Stimulated activated CD4-positive, alpha-beta T cell treated with anti-CD3 and anti-CD28 coated beads, Interleukin-15, amount 100 ng/mL, for 1 hour (primary cell): ENCODE results near the gene GNPAT.
A peak's percentile ranks its signal among the peaks of the same experiment; 100 is the strongest.
"Not testable (repeated sequence)": the region's sequence is repeated elsewhere in the genome, so short reads cannot be mapped to it uniquely, and the experiment has no call there.

Source experiments
- DNase-seq, 2 donors: peaks; one replicate each; pipeline ENCODE4 v3.0.0-alpha.2; 2020; ENCODE audit warnings: low read depth in 1 of 2, low spot score in 1 of 2

GNPAT gene

GRCh38 chr1:231240883-231241735, at the start of gene GNPAT:
TSS of gene GNPAT (plus strand) at chr1:231241212. CDS start at chr1:231241379, 167 bp downstream.
- peak; percentile 86 to 87 for DNase-seq

GRCh38 chr1:231192620-231193163, 48.3 kb upstream of the GNPAT start:
- DNase-seq: no peak

- DNase-seq: no peak
Measured at GRCh38 chr1:231193710-231194340, 47.2 kb upstream of the GNPAT start.

- no peak for DNase-seq
Measured at GRCh38 chr1:231194476-231194842, 46.6 kb upstream of the GNPAT start.

GRCh38 chr1:231194843-231195516, 46.0 kb upstream of the GNPAT start:
- no peak for DNase-seq

GRCh38 chr1:231196307-231196706, 44.7 kb upstream of the GNPAT start:
- DNase-seq: no peak

GRCh38 chr1:231196728-231197127, 44.3 kb upstream of the GNPAT start:
- DNase-seq: no peak

- DNase-seq: no peak
Measured at GRCh38 chr1:231199868-231200267, 41.1 kb upstream of the GNPAT start.

GRCh38 chr1:231200388-231201031, 40.5 kb upstream of the GNPAT start:
- DNase-seq: no peak

GRCh38 chr1:231201375-231201978, 39.5 kb upstream of the GNPAT start:
- DNase-seq: no peak

- no peak for DNase-seq
Measured at GRCh38 chr1:231201979-231202633, 38.9 kb upstream of the GNPAT start.

GRCh38 chr1:231203259-231204057, 37.6 kb upstream of the GNPAT start:
- DNase-seq: no peak

GRCh38 chr1:231206856-231207255, 34.2 kb upstream of the GNPAT start:
- DNase-seq: no peak

- no peak for DNase-seq
Measured at GRCh38 chr1:231207437-231207836, 33.6 kb upstream of the GNPAT start.

GRCh38 chr1:231208980-231209379, 32.0 kb upstream of the GNPAT start:
- DNase-seq: no peak

- no peak for DNase-seq
Measured at GRCh38 chr1:231209531-231209930, 31.5 kb upstream of the GNPAT start.

- DNase-seq: no peak
Measured at GRCh38 chr1:231210126-231210525, 30.9 kb upstream of the GNPAT start.

GRCh38 chr1:231211005-231211857, 29.8 kb upstream of the GNPAT start:
- peak; percentile 77 to 87 for DNase-seq

- DNase-seq: not testable (repeated sequence)
Measured at GRCh38 chr1:231212301-231212700, 28.7 kb upstream of the GNPAT start.
